22Rv1 (cell line): Measurements from ENCODE around the gene SUGCT.

Experiments
- H3K27ac ChIP-seq: fragments of 450-650 bp; 2 replicates; pipeline ENCODE4 v1.5.1; 2017
- CTCF ChIP-seq: fragments of 450-650 bp; IDR thresholded peaks from 2 replicates; pipeline ENCODE4 v1.5.1; 2017; ENCODE audit warnings: mild to moderate bottlenecking
- ZFX ChIP-seq: fragments of 450-650 bp; IDR thresholded peaks from 2 replicates; pipeline ENCODE4 v1.6.1; 2017; ENCODE audit warnings: antibody characterized with exemption, borderline replicate concordance

Gene SUGCT

GRCh38 chr7:40795607-40796006 lies 660.8 kb downstream of the SUGCT start:
- TF ChIP-seq ZFX, result no peak
- no peak for TF ChIP-seq CTCF
- no peak overlapping the region for H3K27ac ChIP-seq

GRCh38 chr7:40796723-40797122 lies 661.9 kb downstream of the SUGCT start:
- H3K27ac ChIP-seq, result no peak overlapping the region
- TF ChIP-seq CTCF (no peak), ZFX (no peak)

GRCh38 chr7:40798613-40799012 lies 663.8 kb downstream of the SUGCT start:
- TF ChIP-seq ZFX (no peak), CTCF (no peak)
- no peak overlapping the region for H3K27ac ChIP-seq

GRCh38 chr7:40799493-40800403 lies 664.9 kb downstream of the SUGCT start:
- TF ChIP-seq ZFX, result no peak
- TF ChIP-seq CTCF, result no peak

GRCh38 chr7:40800771-40801170 lies 666.0 kb downstream of the SUGCT start:
- no peak overlapping the region for H3K27ac ChIP-seq
- TF ChIP-seq CTCF (no peak), ZFX (no peak)

More at GRCh38 chr7:40799493-40800403, 664.9 kb downstream of the SUGCT start:
- H3K27ac ChIP-seq, result no peak overlapping the region

GRCh38 chr7:40802497-40802896 lies 667.7 kb downstream of the SUGCT start:
- no peak overlapping the region for H3K27ac ChIP-seq
- TF ChIP-seq ZFX, result no peak
- TF ChIP-seq CTCF, result no peak

GRCh38 chr7:40804477-40805215 lies 669.8 kb downstream of the SUGCT start:
- no peak overlapping the region for H3K27ac ChIP-seq
- TF ChIP-seq ZFX (no peak), CTCF (no peak)
